Kasumi-1 (cell line): Measurements from ENCODE around the gene CDKN1A.
"Not testable (repeated sequence)": the region's sequence is repeated elsewhere in the genome, so short reads cannot be mapped to it uniquely, and the experiment has no call there.

Source experiments
- DNase-seq, 2 experiments: peaks; one replicate each; lab custom pipeline; 2025; lab: John Stamatoyannopoulos, UW

Gene CDKN1A

DNA sequence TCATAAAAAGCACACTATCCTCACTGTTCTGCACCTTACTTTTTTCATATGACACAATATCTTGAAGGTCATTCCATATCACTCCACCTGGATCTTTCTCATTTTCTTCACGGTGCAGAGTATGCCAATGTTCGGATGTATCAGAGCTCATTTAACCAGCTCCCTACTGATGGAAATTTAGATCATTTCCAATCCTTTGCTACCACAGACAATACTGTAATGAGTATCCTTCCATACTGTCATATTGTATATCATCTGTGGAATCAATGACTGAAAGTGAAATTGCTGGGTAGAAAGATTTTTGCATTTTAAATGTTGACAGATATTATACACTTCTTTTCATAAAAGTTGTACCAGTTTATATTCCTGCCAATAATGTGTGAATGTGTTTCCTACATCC lies 16.9 kb downstream of the CDKN1A start:
- no peak for DNase-seq

GRCh38 chr6:36697481-36697903 lies 19.0 kb downstream of the CDKN1A start, which contains the start of gene RAB44:
Gene RAB44 (plus strand): TSS chr6:36697826. CDS start chr6:36704236, 6,410 bp downstream.
- peak; percentile 93 to 96 for DNase-seq

GRCh38 chr6:36698196-36698595 lies 19.7 kb downstream of the CDKN1A start:
- DNase-seq: no peak

DNA sequence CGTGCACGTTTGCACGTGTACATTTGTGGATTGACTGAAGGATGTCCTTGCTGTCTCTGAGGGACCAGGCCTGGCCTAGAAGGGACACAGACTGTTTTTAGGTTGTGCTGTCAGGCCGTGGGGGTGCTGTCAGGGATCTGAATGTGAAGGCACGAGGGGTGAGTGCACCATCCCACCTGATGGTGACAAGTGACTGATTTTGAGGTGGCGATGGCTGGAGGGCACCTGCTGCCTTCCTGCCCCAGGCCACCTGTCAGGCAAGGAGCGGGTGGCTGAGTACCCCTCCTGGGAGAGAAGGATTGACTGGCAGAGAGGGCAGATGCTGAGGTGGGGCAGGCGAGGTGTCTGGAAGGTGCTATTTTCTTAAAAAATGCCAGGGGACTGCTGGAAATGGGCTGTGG lies 20.4 kb downstream of the CDKN1A start:
- DNase-seq: no peak

DNA sequence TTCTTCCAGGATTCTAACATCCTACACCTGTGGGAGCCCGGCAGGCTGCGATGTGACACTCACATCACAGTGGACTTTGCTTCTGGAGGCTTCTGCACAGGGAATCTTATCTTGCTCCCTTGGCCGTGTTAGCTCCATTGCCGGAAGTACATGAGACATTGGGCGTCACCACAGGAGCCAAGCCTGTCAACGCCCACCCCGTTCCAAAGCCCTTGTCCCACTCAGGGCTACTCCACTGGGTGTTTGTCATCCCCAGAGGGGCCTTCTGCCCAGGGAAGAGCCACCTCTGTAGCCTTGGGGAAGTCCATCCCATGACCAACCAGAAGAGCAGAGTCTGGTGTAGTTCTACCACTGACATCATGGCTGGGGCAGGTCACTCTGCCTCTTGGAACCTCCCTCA lies 20.8 kb downstream of the CDKN1A start:
- no peak for DNase-seq

GRCh38 chr6:36700071-36700812 lies 21.7 kb downstream of the CDKN1A start:
- no peak for DNase-seq

- DNase-seq: peak in 1 of 2 experiments; percentile 27
Observed at GRCh38 chr6:36700831-36701230, 22.3 kb downstream of the CDKN1A start.

DNA sequence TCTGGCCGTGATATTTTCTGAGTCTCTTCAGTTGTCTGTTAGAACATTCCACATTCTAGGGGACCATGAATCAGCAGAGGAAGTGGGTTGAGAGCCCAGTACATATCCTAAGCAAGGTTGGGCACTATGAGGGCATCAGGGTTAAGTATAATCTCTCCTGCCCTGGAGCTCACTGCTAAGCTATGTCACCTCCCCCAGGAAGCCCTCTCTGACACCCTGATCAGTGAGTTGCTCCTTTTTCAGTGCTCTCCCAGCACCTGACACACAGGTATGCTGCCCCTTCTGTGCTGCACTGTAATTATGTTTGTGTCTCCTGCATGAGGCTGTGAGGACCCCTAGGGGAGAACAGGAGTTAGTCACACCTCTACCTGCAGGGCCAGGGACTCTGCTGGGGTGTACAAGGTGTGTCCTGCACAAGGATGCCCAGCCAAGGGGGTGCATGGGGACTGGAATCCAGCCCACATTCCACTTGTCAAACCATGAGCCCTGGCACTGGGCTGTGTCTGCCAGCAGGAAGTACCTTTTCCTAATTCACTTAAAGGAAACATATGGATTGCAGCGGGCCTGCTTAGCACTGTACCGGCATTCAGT lies 23.0 kb downstream of the CDKN1A start:
- DNase-seq: no peak

DNA sequence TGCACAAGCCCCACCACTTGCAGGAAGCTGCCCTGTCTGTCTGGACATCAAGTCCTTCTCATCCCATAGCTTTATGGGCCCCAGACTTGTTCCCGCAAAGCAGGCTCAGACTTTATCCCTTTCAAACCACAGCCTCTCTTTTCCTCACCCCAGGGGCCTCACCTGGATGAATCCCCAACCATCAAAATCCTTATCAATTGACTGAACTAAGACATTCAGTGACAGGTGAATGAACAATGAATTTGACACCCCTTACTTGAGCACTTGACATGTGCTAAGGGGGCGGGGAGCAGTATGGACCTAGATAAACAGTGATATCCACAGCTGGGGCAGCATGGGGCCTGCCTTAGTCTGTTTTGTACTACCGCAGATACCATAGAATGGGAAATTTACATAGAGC lies 24.1 kb downstream of the CDKN1A start:
- DNase-seq: no peak

DNA sequence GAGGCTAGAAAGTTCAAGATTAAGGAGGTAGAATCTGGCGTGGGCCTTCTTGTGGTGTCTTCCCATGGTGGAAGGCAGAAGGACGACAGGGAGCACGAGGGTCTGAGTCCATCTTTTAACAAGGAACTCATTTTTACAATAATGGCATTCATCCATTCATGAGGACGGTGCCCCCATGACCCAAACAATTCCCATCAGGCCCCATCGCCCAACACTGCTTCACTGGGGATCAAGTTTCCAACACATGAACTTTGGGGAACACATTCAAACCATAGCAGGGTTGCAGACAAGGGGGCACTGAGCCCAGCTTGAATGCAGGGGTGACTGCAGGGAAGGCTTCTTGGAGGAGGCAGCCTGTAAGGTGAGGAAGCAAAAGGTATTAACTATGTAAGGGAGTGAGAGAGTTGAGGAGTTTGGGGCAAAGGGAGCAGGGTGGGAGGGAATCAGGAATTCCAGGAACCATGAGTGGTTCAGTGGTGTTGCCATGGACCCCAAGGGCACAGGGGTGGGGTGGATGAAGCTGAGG lies 24.6 kb downstream of the CDKN1A start:
- DNase-seq: no peak

- no peak for DNase-seq
Observed at GRCh38 chr6:36703982-36704381, 25.5 kb downstream of the CDKN1A start.

DNA sequence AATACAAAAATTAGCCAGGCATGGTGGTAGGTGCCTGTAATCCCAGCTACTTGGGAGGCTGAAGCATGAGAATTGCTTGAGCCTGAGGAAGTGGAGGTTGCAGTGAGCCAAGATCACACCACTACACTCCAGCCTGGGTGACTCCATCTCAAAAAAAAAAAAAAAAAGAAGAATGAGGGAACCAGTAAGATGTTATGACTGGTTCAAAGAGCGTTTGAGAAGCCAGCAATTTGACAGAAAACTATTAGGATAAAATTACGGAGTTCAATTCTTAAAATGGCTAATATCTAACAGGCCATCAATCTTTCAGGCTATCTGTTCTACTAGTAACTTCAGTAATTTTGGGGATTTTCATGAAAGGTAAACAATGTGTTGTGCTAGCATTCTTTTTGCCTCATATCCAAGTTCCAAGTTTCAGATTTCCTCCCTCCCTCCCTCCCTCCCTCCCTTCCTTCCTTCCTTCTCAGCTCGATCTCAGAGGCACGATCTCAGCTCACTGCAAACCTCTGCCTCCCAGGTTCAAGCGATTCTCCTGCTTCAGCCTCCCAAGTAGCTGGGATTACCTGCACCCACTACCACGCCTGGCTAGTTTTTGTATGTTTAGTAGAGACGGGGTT lies 26.6 kb downstream of the CDKN1A start:
- DNase-seq: not testable (repeated sequence)

DNA sequence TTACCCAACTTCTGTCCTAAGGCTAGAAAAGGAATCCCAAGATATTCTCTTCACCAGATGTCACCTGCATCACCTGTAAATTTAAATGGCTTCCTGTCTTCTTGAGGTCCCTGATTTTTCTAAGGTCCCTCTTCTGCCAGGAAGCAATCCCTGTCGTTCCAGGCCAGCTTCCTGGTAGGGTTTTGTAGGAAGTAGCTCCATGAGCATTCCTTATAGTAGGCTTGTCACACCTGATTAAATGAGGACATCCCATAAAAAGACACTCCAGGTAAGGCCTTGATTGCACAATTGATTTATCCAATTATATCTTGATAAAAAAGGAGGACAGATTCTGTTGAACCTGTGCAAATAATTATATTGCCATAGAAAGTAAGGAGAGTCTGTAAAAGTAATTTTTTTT lies 27.8 kb downstream of the CDKN1A start:
- DNase-seq: no peak

GRCh38 chr6:36712816-36713215 lies 34.3 kb downstream of the CDKN1A start:
- DNase-seq: no peak

- DNase-seq: no peak
Observed at GRCh38 chr6:36713846-36714245, 35.3 kb downstream of the CDKN1A start.

DNA sequence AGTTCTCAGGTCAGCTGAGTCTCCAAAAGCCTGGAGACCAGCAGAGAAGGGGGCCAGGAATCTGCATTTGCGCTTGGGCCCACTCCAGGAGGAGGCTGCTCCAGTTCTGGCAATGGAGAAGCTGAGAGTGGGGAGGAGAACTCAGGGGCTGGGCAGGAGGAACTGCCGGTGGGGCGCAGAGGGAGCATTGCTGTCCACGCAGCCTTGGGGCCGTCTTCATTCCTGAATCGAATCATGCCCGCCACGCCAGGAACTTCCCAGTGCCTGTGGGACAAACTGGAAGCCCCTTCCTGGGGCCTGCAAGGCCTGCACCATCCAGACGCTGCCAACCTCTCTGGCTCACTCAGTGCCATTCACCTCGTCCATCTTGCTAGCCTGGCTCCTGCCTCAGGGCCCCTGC lies 36.0 kb downstream of the CDKN1A start:
- DNase-seq: no peak

GRCh38 chr6:36715469-36715868 lies 37.0 kb downstream of the CDKN1A start:
- DNase-seq: no peak

DNA sequence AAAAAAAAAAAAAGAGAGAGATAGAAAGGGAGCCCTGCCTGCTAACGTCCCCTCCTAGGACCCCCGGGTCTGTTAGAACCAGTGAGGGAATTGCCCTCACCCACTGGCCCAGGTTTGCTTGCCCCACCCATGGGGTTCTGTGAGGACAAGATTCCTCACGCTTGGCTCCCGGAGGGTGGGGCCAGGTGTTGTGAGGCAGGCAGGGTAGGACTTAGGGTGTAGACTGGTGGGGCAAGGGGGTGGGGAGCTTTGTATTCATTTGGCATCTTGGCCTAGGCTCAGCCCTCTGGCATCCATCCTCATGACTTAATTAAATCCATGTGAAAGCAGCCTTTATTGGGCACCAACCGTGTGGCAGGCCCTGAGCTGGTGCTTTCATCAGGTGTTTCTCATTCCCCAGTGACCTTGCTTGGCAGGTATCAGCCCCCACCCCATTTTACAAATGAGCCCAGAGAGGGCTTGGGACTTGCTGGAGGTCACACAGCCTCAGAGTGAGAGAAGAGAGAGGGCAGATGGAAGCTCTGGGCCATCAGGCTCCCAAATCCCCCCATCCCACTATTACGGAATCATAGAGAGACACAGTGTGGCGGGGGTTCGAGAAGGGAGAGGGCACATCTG lies 38.1 kb downstream of the CDKN1A start:
- no peak for DNase-seq

- DNase-seq: no peak
Observed at GRCh38 chr6:36717231-36717825, 38.8 kb downstream of the CDKN1A start.

DNA sequence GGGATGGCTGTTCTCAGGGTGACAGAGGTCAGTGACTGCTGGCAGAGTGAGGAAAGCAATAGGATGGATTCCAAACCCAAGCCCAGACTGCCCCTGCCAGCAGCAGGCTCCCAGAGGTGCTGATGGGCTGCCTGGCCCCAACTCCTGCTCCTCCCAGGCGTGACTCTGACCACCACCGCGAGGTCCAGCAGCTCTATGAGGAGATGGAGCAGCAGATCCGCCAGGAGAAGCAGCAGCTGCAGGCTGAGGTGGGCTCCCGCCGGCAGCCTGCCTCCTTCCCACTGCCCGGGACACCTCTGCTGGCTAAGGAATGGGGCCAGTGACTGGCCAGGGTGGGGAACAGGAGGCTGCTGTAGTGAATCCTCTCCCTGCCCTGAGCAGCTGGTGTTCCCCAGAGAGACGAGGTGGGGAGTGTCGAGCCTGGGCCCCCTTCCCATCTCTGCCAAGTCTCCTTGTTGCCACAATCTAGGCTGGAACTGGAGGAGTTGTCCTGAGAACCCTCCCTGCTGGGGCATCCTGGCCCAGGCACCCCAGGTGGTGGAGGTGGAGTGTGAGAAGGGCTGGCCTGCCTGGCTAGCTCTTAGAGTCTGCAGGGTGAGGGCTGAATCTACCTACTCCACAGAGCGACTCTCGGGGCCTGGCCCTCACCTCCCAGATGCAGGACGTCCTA lies 39.5 kb downstream of the CDKN1A start:
- no peak for DNase-seq

DNA sequence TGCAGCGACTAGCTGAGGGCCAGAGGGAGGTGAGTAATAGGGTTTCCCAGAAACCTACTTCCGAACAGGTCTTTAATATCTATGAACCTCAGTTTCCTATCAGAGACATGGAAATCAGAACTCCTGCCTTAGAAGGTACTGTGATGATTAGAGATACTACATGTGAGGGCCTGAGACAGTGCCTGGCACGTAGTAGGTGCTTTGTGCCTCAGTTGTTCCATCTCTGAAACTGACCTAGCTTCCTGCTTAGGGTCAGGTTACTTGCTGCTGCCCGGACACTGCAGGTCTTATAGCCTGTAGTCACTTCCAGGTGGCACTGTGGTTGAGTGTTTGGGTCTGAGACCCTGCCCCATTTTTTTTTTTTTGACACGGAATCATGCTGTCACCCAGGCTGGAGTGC lies 40.0 kb downstream of the CDKN1A start:
- DNase-seq: no peak

GRCh38 chr6:36719126-36719525 lies 40.6 kb downstream of the CDKN1A start:
- no peak for DNase-seq
